CD4-positive, alpha-beta T cell treated with Interleukin-4 for 1 hour (primary cell): ENCODE data around the gene SPOCD1.

Experiments used
- DNase-seq, 2 donors: peaks; one replicate each; pipeline ENCODE4 v3.0.0-alpha.2; 2020 to 2022

The SPOCD1 gene

GRCh38 chr1:31785947-31786290 is 29.9 kb downstream of the SPOCD1 start:
- peak in 1 of 2 donors; percentile 9 for DNase-seq

- peak in 1 of 2 donors; percentile 62 for DNase-seq
Measured at GRCh38 chr1:31785020-31785946, 30.5 kb downstream of the SPOCD1 start.

GRCh38 chr1:31784356-31785019 is 31.3 kb downstream of the SPOCD1 start:
- no peak for DNase-seq

GRCh38 chr1:31783846-31784245 is 32.0 kb downstream of the SPOCD1 start:
- DNase-seq: no peak

- DNase-seq: no peak
Measured at GRCh38 chr1:31782421-31783410, 33.1 kb downstream of the SPOCD1 start.

GRCh38 chr1:31781756-31782371 is 34.0 kb downstream of the SPOCD1 start:
- no peak for DNase-seq

- no peak for DNase-seq
Measured at GRCh38 chr1:31781138-31781755, 34.6 kb downstream of the SPOCD1 start.

- no peak for DNase-seq
Measured at GRCh38 chr1:31780632-31781031, 35.2 kb downstream of the SPOCD1 start.

GRCh38 chr1:31779687-31780086 is 36.1 kb downstream of the SPOCD1 start:
- DNase-seq: no peak

GRCh38 chr1:31778763-31779488 is 36.9 kb downstream of the SPOCD1 start:
- no peak for DNase-seq

- DNase-seq: no peak
Measured at GRCh38 chr1:31776516-31776915, 39.3 kb downstream of the SPOCD1 start.

- DNase-seq: no peak
Measured at GRCh38 chr1:31776032-31776431, 39.8 kb downstream of the SPOCD1 start.

GRCh38 chr1:31775210-31775999 is 40.4 kb downstream of the SPOCD1 start:
- no peak for DNase-seq

- no peak for DNase-seq
Measured at GRCh38 chr1:31774495-31774894, 41.3 kb downstream of the SPOCD1 start.

- DNase-seq: no peak
Measured at GRCh38 chr1:31773861-31774260, 42.0 kb downstream of the SPOCD1 start.

GRCh38 chr1:31772669-31773248 is 43.1 kb downstream of the SPOCD1 start:
- no peak for DNase-seq

GRCh38 chr1:31771891-31772668 is 43.7 kb downstream of the SPOCD1 start:
- peak; percentile 31 to 39 for DNase-seq

- no peak for DNase-seq
Measured at GRCh38 chr1:31769720-31770390, 46.0 kb downstream of the SPOCD1 start.
